Measurements from ENCODE around the gene PHLDB2.

PHLDB2 gene

GRCh38 chr3:111851511-111851954, 7.5 kb upstream of the PHLDB2 start:
- DNase-seq (ENCODE audit: low spot score) = no peak

DNA sequence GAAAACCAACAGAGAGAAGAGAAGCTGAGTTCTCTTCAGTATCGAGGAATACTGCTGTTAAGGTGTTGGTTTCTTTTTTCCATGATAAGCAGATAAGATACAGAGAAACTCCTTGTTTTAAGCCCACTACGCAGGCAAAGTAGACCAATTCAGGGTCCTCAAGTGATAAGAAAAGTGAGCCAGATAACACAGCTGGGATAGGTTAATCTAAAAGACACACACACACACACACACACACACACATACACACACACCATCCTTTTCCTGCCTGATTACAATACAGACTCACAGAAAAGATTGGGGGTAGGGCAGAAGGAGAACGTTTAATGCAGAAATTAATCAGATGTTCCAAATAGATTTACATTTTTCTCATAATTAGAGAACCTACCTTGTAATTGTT, 6.5 kb upstream of the PHLDB2 start:
- no peak for DNase-seq (ENCODE audit: low spot score)

DNA sequence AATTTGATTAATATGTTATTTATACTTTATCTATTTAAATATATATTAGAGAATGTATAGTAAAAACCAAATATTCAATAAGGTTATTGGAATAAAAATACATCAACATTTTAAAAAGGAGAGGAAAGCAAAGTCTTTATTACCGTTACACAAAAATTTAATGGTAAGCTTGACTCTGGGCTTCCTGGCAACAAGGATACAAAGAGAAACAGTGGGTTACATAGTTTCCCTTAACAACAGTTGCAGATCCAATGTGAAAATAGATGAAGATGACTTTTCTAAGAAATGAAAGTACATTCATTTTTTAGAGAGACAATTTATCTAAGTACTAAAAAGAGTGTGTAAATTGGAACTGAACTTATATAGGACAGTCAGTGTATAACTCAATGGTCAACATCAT, 6.0 kb upstream of the PHLDB2 start:
- no peak for DNase-seq (ENCODE audit: low spot score)

DNA sequence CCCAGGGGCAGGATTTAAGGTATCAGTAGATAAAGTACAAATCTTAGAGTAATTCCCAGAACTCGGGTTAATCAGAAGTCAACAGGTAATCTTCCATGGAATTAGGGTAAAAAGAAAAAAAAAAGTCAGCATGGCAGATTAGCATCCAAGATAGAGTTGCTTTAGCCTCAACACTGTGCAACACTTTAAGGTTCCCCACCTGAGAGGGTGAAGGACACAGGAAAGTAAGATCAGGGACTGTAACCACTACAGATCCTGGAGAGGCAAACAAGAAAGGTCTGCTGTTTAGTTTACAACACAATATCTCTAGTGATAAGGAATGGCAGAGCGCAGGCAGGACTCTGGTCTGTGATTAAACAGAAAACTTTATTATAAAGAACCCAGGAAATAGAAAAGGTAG, 4.1 kb upstream of the PHLDB2 start:
- no peak for DNase-seq (ENCODE audit: low spot score)

GRCh38 chr3:111856501-111856900, 2.6 kb upstream of the PHLDB2 start:
- DNase-seq (ENCODE audit: low spot score) = no peak

DNA sequence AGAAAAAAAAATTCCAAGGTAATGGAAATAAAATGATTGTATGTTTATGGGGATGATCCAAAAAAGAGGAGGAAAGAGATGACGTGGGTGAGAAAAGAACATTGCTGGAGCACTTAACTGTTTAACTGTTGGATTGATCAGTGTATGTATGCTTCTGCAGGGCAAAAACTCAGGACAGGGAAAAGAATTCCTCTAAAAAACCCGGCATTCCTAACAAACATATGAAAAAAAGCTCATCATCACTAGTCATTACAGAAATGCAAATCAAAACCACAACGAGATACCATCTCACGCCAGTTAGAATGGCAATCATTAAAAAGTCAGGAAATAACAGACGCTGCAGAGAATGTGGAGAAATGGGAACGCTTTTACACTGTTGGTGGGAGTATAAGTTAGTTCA, 1.6 kb upstream of the PHLDB2 start:
- no peak for DNase-seq (ENCODE audit: low spot score)

DNA sequence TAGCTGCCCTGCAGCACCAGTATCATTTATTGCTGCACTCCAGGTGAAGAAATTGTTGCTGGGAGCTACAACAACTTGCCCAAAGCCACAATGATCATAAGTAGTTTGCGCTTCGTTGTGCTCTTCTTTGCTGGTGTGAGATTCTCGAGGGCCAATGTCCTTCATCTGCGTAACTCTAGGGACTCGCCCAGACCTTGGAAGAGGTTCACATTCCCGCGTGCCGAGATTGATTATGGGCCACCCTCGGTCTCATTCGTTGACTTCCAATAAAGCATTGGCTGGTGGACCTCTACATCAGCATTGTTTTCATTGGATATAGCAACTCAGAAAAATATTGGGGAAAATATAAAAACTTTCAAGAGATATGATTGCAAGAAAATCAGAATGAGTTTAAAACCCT, 423 bp upstream of the PHLDB2 start:
- no peak for DNase-seq (ENCODE audit: low spot score)

DNA sequence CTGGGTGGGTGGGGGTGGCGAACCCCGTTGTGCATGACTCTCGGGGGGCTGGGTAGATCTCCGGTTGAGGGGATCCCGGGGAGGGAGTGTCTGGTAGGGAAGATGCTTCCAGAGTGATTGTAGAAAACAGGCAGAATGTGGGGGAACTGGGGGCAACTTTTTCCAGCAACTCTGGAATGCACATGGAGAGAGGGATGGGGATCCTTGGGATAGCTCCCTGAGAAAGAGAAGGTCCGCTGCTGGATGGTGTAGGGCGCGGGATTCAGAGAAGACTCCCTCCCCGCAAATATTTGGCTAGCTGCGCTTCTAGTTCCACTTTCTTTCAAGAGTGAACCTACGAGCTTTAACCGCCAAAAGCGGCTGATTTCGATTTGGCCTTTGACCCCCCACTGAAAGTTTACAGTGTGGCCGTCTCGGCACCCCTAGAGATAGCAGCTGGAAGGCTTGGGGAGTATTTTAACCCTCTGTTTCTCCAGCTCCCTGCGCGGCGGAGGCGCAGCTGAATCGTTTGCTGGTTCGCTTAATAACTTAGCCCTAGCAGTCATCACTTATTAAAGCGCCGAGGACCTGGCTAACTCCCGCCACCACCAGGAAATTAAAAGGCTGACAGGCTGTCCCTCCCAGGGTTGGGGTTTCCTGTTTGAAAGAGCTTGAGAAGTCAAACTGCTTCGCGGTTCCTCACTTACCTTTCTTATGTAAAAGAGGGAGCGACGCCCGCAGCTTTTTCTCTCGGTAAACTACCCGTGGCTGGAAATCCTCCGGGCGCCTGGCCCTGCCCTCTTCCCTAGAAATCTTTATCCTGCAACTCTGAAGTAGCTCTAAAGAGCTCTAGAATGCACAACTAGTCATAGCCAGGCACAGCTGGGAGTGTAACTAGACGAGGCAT, 1.2 kb downstream of the PHLDB2 start:
- DNase-seq (ENCODE audit: low spot score) = peak; percentile 80

GRCh38 chr3:111861391-111861790, 2.3 kb downstream of the PHLDB2 start:
- DNase-seq (ENCODE audit: low spot score) = no peak

GRCh38 chr3:111862415-111862814, 3.4 kb downstream of the PHLDB2 start:
- DNase-seq (ENCODE audit: low spot score) = no peak

- DNase-seq (ENCODE audit: low spot score) = no peak
Observed at GRCh38 chr3:111862974-111863373, 3.9 kb downstream of the PHLDB2 start.

GRCh38 chr3:111863942-111864694, 5.1 kb downstream of the PHLDB2 start:
- DNase-seq (ENCODE audit: low spot score) = no peak

DNA sequence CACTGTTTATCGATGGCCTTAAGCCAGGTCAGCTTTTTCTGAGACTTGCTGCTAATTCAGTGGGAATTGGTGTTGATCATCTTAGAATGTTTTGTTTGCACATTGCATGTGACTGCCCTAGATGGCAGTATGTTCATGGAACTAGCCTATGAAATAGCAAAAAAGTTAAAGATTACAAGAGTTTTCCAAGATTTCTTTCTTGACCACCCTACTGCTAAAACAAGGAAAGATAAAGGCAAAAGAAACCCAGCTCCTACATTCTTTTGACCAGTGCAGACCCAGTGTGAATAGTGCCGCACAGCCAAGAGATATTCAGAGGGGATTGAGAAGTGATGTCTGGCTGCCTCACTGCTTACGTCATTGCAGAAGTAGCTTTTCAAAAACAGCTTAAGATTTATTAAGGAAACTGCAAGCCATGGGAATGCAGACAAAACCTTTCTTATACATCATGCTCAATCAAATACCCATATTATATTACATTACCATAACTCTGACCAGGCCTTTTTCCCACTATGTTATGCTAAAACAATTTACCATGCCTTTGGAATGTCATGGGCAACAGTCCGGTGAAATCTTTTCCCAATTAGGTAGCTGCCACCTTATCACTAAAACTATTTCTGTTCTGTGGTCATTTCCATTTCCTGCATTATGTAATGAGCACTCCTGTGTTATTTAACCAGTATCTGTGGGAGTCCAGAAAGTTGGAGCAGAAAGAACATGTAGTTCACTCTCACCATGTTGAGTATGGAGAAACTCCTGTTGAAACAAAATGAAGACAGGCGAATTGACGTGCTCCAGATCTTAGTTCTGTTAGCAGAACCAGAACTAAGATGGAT, 6.0 kb downstream of the PHLDB2 start:
- no peak for DNase-seq (ENCODE audit: low spot score)

DNA sequence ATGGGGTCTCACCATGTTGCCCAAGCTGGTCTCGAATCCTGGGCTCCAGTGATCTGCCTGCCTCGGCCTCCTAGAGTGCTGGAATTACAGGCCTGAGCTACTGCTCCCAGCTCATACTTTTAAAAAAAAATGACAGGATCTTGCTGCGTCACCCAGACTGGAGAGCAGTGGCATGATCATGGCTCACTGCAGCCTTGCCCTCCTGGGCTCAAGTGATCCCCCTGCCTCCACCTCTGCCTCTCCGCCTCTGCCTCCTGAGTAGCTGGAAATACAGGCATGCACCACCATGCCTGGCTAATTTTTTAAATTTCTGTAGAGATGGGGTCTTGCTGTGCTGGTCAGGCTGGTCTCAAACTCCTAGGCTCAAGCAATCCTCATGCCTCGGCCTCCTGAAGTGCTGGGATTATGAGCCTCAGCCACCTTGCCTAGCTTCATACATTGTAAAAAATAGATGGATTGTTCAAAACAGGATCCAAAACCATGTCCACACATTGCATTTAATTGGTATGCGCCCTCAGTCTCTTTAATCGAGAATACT, 8.9 kb downstream of the PHLDB2 start:
- DNase-seq (ENCODE audit: low spot score) = no peak

- DNase-seq (ENCODE audit: low spot score) = no peak
Observed at GRCh38 chr3:111870620-111871019, 11.6 kb downstream of the PHLDB2 start.

DNA sequence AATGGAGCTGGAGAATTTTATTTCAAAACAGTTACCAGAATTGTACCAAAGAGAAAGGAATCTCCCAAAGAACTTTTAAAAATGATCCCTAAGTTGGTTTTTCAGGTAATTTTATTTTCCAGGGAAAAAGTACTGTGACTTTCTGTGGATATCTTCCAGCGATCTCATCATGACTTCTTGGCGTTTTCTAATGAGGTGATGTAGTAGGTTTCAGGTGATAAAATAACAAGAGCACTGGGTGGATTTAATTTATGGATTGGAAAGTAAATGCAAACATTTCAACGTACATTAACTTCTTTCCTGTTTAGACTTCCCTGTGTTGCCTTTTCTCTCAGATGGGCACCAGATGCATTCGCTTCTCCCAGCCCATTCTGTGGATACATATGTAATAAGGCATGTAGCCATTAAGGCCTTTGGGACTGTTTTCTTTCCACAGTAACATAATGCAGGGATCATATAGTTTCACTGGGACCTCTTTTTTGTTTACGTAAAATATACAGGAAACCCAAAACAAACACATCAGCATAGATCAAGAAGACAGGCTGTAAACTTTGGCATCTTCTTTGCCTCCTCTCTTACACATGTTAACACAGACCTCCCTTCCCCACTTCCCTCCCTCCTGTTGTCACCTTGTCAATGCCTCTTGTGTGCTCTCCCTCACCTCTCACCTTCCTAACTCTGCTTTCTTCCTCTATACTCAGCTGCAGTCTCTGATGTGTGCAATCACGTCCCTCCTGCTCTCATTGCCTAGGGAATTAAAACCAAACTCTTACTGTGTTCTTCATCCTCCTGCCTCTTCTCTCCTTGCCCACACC, 13.0 kb downstream of the PHLDB2 start:
- DNase-seq (ENCODE audit: low spot score) = no peak

GRCh38 chr3:111872979-111873378, 13.9 kb downstream of the PHLDB2 start:
- DNase-seq (ENCODE audit: low spot score) = no peak

GRCh38 chr3:111874177-111874820, 15.2 kb downstream of the PHLDB2 start:
- no peak for DNase-seq (ENCODE audit: low spot score)

- DNase-seq (ENCODE audit: low spot score) = no peak
Observed at GRCh38 chr3:111881480-111881879, 22.4 kb downstream of the PHLDB2 start.

DNA sequence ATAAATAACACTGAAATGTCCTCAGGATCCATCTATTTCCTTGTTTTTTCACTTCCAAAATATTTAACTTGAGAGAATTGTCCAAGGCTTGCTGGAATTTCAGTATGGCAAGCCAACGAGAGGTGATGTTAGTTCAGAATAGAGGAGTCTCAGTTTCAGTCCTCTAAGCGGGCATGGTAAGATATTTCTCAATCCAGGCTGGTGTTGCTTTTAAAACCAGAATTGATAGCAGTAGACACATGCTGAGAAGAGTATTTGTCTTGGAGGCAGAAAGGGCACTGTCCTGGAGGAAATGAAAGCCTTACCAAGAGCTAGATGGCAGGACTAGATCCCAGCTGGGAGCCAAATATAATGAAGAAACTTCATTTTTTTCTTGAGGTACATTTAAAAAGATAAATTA, 23.1 kb downstream of the PHLDB2 start:
- no peak for DNase-seq (ENCODE audit: low spot score)

GRCh38 chr3:111882799-111883198, 23.7 kb downstream of the PHLDB2 start:
- DNase-seq (ENCODE audit: low spot score) = no peak
